MM.1S (cell line): ENCODE data around the gene GATA5.

Experiments used
- EZH2 ChIP-seq: fragments of 300-600 bp; sonication (generic); optimal IDR thresholded peaks from 2 replicates; pipeline ENCODE3; 2017; ENCODE audit warnings: low read depth, mild to moderate bottlenecking, antibody characterized with exemption, low read length, mixed read lengths
- EZH2phosphoT487 ChIP-seq: fragments of 300-600 bp; sonication (generic); IDR thresholded peaks from 2 replicates; pipeline ENCODE4 v1.6.1; 2018; ENCODE audit warnings: antibody characterized with exemption, low read length
- TF ChIP-seq, protein P1 (sequence below): fragments of 300-600 bp; sonication (generic); IDR thresholded peaks from 2 replicates; pipeline ENCODE4 v1.5.1; 2016; ENCODE audit warnings: antibody characterized with exemption, low read length, mixed read lengths

DNA sequence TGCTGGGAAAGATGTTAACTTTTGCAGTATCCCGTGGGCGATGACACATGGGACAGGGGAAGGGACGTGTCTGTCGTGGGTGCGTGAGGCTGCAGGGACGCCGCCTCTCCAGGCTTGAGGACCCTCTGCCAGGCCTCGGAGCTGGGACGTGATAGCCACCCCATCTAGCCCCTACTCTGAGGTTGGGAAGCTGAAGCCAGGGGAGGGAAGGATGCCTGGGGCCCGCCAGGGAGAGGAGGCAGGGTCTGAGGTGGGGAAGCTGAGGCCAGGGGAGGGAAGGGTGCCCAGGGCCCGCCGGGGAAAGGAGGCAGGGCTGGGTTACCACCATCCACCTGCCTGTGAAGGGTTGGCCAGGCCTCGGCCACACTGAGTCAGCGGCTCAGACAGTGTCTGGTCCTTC lies 38.2 kb upstream of the GATA5 start:
- TF ChIP-seq, protein P1, sequence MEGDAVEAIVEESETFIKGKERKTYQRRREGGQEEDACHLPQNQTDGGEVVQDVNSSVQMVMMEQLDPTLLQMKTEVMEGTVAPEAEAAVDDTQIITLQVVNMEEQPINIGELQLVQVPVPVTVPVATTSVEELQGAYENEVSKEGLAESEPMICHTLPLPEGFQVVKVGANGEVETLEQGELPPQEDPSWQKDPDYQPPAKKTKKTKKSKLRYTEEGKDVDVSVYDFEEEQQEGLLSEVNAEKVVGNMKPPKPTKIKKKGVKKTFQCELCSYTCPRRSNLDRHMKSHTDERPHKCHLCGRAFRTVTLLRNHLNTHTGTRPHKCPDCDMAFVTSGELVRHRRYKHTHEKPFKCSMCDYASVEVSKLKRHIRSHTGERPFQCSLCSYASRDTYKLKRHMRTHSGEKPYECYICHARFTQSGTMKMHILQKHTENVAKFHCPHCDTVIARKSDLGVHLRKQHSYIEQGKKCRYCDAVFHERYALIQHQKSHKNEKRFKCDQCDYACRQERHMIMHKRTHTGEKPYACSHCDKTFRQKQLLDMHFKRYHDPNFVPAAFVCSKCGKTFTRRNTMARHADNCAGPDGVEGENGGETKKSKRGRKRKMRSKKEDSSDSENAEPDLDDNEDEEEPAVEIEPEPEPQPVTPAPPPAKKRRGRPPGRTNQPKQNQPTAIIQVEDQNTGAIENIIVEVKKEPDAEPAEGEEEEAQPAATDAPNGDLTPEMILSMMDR, result no peak
- TF ChIP-seq EZH2, result no peak
- no peak for TF ChIP-seq EZH2phosphoT487
